Panc1 (cell line): Measurements from ENCODE around the gene FER1L5. TPM values are rescaled to one million over a fixed set of nuclear protein-coding genes. Genes with fewer than 3 reads are reported as not detected.

Experiments used
- ATAC-seq: fragments of 200-7000 bp; cut with Tn5 transposase; 2 replicates; pipeline ENCODE4 v1.9.1; 2020; ENCODE audit warnings: mild to moderate bottlenecking, moderate library complexity
- BruUV-seq: library from RNA; stranded (reverse); fragments of 400-500 nt; replicated peaks from 2 replicates; lab custom pipeline; 2021; lab: Mats Ljungman, UMichigan
- CTCF ChIA-PET: fragments of 300-600 bp; sonication (Branson Sonifier 250); formaldehyde crosslinking; loops from one replicate; lab custom pipeline; 2022; ENCODE audit warnings: antibody characterized with exemption; lab: Charles Lee
- POLR2A ChIA-PET: fragments of 300-600 bp; sonication (Branson Sonifier 250); formaldehyde crosslinking; loops from one replicate; lab custom pipeline; 2022; ENCODE audit warnings: antibody characterized with exemption; lab: Charles Lee
- DNase-seq: peaks from one replicate; pipeline ENCODE4 v3.0.0-alpha.2; 2010; ENCODE audit warnings: low read depth, low spot score
- H3K27ac ChIP-seq: 2 replicates; pipeline ENCODE4 v1.5.1; 2011; ENCODE audit warnings: mild to moderate bottlenecking, low read length, inconsistent platforms
- H3K27me3 ChIP-seq: fragments of 200-500 bp; sonication (Bioruptor generic); 2 replicates; pipeline ENCODE4 v1.6.0; 2014; ENCODE audit warnings: low read length, inconsistent platforms; ENCODE audit not compliant: control insufficient read depth, insufficient read depth
- H3K36me3 ChIP-seq: fragments of 200-500 bp; sonication (Bioruptor generic); 2 replicates; pipeline ENCODE4 v1.5.1; 2014; ENCODE audit warnings: inconsistent platforms, mild to moderate bottlenecking, low read length, moderate library complexity; ENCODE audit not compliant: control insufficient read depth, insufficient read depth
- H3K4me1 ChIP-seq: 2 replicates; pipeline ENCODE4 v1.5.1; 2011; ENCODE audit warnings: inconsistent platforms, mild to moderate bottlenecking, low read length, moderate library complexity; ENCODE audit not compliant: control insufficient read depth, insufficient read depth
- H3K4me3 ChIP-seq, 2 experiments: 2 replicates each; pipeline ENCODE4 v1.5.1; 2011 to 2012; ENCODE audit warnings: low read depth in 2 of 2, low read length in 2 of 2, mild to moderate bottlenecking in 2 of 2, inconsistent platforms in 1 of 2, moderate library complexity in 1 of 2
- H3K9me3 ChIP-seq: fragments of 200-500 bp; sonication (Bioruptor generic); 2 replicates; pipeline ENCODE4 v1.5.1; 2014; ENCODE audit warnings: low read depth, mild to moderate bottlenecking, inconsistent platforms, low read length, moderate library complexity; ENCODE audit not compliant: control insufficient read depth, insufficient read depth
- CTCF ChIP-seq: fragments of 450-650 bp; IDR thresholded peaks from 2 replicates; pipeline ENCODE4 v1.5.1; 2017; ENCODE audit warnings: mild to moderate bottlenecking
- POLR2AphosphoS5 ChIP-seq: IDR thresholded peaks from 2 replicates; pipeline ENCODE4 v1.6.1; 2012; ENCODE audit warnings: mild to moderate bottlenecking, low read depth, low read length, moderate library complexity
- REST ChIP-seq, 2 experiments: IDR thresholded peaks; 2 replicates each; pipeline ENCODE4 v1.6.1; 2011 to 2012; ENCODE audit warnings: low read depth in 2 of 2, control low read depth in 1 of 2, low read length in 1 of 2, mild to moderate bottlenecking in 1 of 2, moderate library complexity in 1 of 2; ENCODE audit not compliant: insufficient read depth in 1 of 2
- SIN3A ChIP-seq: IDR thresholded peaks from 2 replicates; pipeline ENCODE4 v1.6.1; 2012; ENCODE audit warnings: low read depth, mild to moderate bottlenecking, low read length, moderate library complexity, borderline replicate concordance; ENCODE audit not compliant: insufficient read depth
- TCF7L2 ChIP-seq: IDR thresholded peaks from 2 replicates; pipeline ENCODE4 v1.6.1; 2011; ENCODE audit warnings: mild to moderate bottlenecking, low read depth, low read length, inconsistent platforms
- in situ Hi-C: cut with HindIII; loops from 2 replicates; pipeline ENCODE4 v1.10.0; 2016; ENCODE audit warnings: low sequenced_read_pairs, low pct_unique_long_range_greater_than_20kb
- intact Hi-C: fragments of 100-400 bp; cut with micrococcal nuclease; formaldehyde crosslinking; loops from one replicate; pipeline ENCODE4 v1.10.0; 2022; ENCODE audit not compliant: unreplicated experiment
- total RNA-seq: library from RNA; stranded (reverse); gene quantifications from one replicate; pipeline ENCODE4 v1.2.1, GENCODE V29; 2021; ENCODE audit not compliant: unreplicated experiment

The FER1L5 gene
- total RNA-seq, 1 experiment from 2014 or later, result not detected

- in situ Hi-C loops, result no loop called here
- POLR2A ChIA-PET, result no interaction called here
Measured at GRCh38 chr2:96727431-96727830, 84.9 kb downstream of the FER1L5 start.

GRCh38 chr2:96729748-96730147 is 87.2 kb downstream of the FER1L5 start:
- ChIA-PET POLR2A (no interaction called here), CTCF (no interaction called here)
- intact Hi-C loops (no loop called here), in situ Hi-C loops (no loop called here)
- H3K27ac ChIP-seq, result no peak overlapping the region
- H3K27me3 ChIP-seq, result no peaks in the 10 kb centered on the region
- DNase-seq (no peak), ATAC-seq (no peak)
- no peak for TF ChIP-seq CTCF
- TF ChIP-seq POLR2AphosphoS5, result no peak
- no peak for TF ChIP-seq REST (IDR thresholded peaks at IDR 0.05; ENCODE audit: insufficient read depth in 1 of 2, low read depth in 2 of 2, low read length in 1 of 2)
- no peak for TF ChIP-seq TCF7L2
- no peak for TF ChIP-seq SIN3A
- H3K4me1 ChIP-seq, result no peaks in the 10 kb centered on the region
- no peaks in the 10 kb centered on the region for H3K9me3 ChIP-seq
- BruUV-seq, result TSS peak; percentile 36
- peaks cover 17% of the 10 kb centered on the region for H3K36me3 ChIP-seq
- H3K4me3 ChIP-seq, result no peak overlapping the region

More at GRCh38 chr2:96727431-96727830, 84.9 kb downstream of the FER1L5 start:
- no peak for DNase-seq
- Histone ChIP-seq H3K4me3 (no peak overlapping the region), H3K27me3 (no peaks in the 10 kb centered on the region), H3K27ac (no peak overlapping the region), H3K9me3 (no peaks in the 10 kb centered on the region), H3K36me3 (peaks cover 5% of the 10 kb centered on the region; the same call in 1 of the 2 replicates), H3K4me1 (no peaks in the 10 kb centered on the region)
- BruUV-seq, result TSS peak; percentile 28
- no peak for TF ChIP-seq REST (IDR thresholded peaks at IDR 0.05; ENCODE audit: insufficient read depth in 1 of 2, low read depth in 2 of 2, low read length in 1 of 2)
- no peak for TF ChIP-seq POLR2AphosphoS5
- TF ChIP-seq CTCF, result no peak
- no peak for TF ChIP-seq TCF7L2
- TF ChIP-seq SIN3A, result no peak
- CTCF ChIA-PET, result no interaction called here
- no peak for ATAC-seq
- intact Hi-C loops, result no loop called here
